Loucy (cell line): ENCODE results near the gene LY6G6C.

ENCODE experiments used
- H2AFZ ChIP-seq: fragments of 200-600 bp; sonication (generic); 2 replicates; pipeline ENCODE4 v1.6.0; 2016; ENCODE audit warnings: antibody characterized with exemption, mild to moderate bottlenecking, low read length, moderate library complexity
- H3F3A ChIP-seq: fragments of 200-600 bp; 2 replicates; pipeline ENCODE4 v1.6.0; 2016; ENCODE audit warnings: antibody characterized with exemption, low read depth, mild to moderate bottlenecking
- H3K27me3 ChIP-seq: fragments of 200-600 bp; sonication (generic); 2 replicates; pipeline ENCODE4 v1.6.1; 2014; ENCODE audit warnings: low read length, mild to moderate bottlenecking; ENCODE audit not compliant: insufficient read depth, poor library complexity, severe bottlenecking
- H3K36me3 ChIP-seq: fragments of 200-600 bp; sonication (generic); 2 replicates; pipeline ENCODE4 v1.6.1; 2016; ENCODE audit warnings: low read length; ENCODE audit not compliant: insufficient read depth
- H3K4me1 ChIP-seq: fragments of 200-600 bp; sonication (generic); 2 replicates; pipeline ENCODE4 v1.5.1; 2014; ENCODE audit warnings: low read length, mild to moderate bottlenecking; ENCODE audit not compliant: insufficient read depth, poor library complexity, severe bottlenecking
- H3K4me2 ChIP-seq: fragments of 200-600 bp; sonication (generic); 2 replicates; pipeline ENCODE4 v1.6.0; 2014; ENCODE audit warnings: antibody characterized with exemption, low read length, low read depth, mild to moderate bottlenecking; ENCODE audit not compliant: poor library complexity, severe bottlenecking
- H3K4me3 ChIP-seq: fragments of 200-600 bp; sonication (generic); 2 replicates; pipeline ENCODE4 v1.5.1; 2014; ENCODE audit warnings: low read length, mild to moderate bottlenecking, mixed read lengths; ENCODE audit not compliant: poor library complexity, severe bottlenecking
- H3K79me2 ChIP-seq: fragments of 200-600 bp; sonication (generic); 2 replicates; pipeline ENCODE4 v1.6.1; 2014; ENCODE audit warnings: low read length; ENCODE audit not compliant: insufficient read depth
- H3K9ac ChIP-seq: fragments of 200-600 bp; sonication (generic); 2 replicates; pipeline ENCODE4 v1.6.0; 2014; ENCODE audit warnings: mild to moderate bottlenecking, low read depth, low read length, moderate library complexity; ENCODE audit not compliant: poor library complexity, severe bottlenecking
- H3K9me2 ChIP-seq: fragments of 200-600 bp; sonication (generic); replicated peaks from 2 replicates; pipeline ENCODE4 v1.6.1; 2016; ENCODE audit warnings: low read depth, low read length, mixed read lengths
- H3K9me3 ChIP-seq: fragments of 200-600 bp; sonication (generic); 2 replicates; pipeline ENCODE4 v1.6.1; 2014; ENCODE audit warnings: mild to moderate bottlenecking, antibody characterized with exemption, low read length, low read depth; ENCODE audit not compliant: insufficient read depth
- H4K20me1 ChIP-seq: fragments of 200-600 bp; sonication (generic); 2 replicates; pipeline ENCODE4 v1.6.0; 2014; ENCODE audit warnings: antibody characterized with exemption, low read length, mild to moderate bottlenecking; ENCODE audit not compliant: insufficient read depth, poor library complexity, severe bottlenecking
- CTCF ChIP-seq: fragments of 200-600 bp; sonication (generic); conservative IDR thresholded peaks from 2 replicates; pipeline ENCODE4 v1.5.1; 2014; ENCODE audit warnings: mild to moderate bottlenecking, antibody characterized with exemption, low read length
- EZH2phosphoT487 ChIP-seq: fragments of 200-600 bp; IDR thresholded peaks from 2 replicates; pipeline ENCODE4 v1.6.1; 2018; ENCODE audit warnings: antibody characterized with exemption, mild to moderate bottlenecking, moderate library complexity, borderline replicate concordance

The LY6G6C gene

GRCh38 chr6:31765559-31765909, 44.0 kb upstream of the LY6G6C start:
- Histone ChIP-seq H2AFZ (no peak overlapping the region), H3F3A (no peaks in the 10 kb centered on the region), H3K9ac (no peak overlapping the region), H3K9me2 (no peaks in the 10 kb centered on the region), H3K36me3 (no peaks in the 10 kb centered on the region), H3K79me2 (no peaks in the 10 kb centered on the region), H4K20me1 (no peaks in the 10 kb centered on the region), H3K4me2 (no peak overlapping the region), H3K9me3 (no peaks in the 10 kb centered on the region), H3K4me3 (no peak overlapping the region), H3K27me3 (no peaks in the 10 kb centered on the region), H3K4me1 (peaks cover 3% of the 10 kb centered on the region)
- TF ChIP-seq CTCF (no peak), EZH2phosphoT487 (no peak)

- no peak overlapping the region for H2AFZ ChIP-seq
- H3K36me3 ChIP-seq, result no peaks in the 10 kb centered on the region
- no peak overlapping the region for H3K4me2 ChIP-seq
These were observed 42.7 kb upstream of the LY6G6C start for GRCh38 chr6:31764198-31764597.

GRCh38 chr6:31763619-31763940, 42.0 kb upstream of the LY6G6C start:
- no peaks in the 10 kb centered on the region for H3F3A ChIP-seq
- H3K4me3 ChIP-seq, result no peak overlapping the region
- no peak for TF ChIP-seq EZH2phosphoT487
- TF ChIP-seq CTCF, result no peak
- no peaks in the 10 kb centered on the region for H3K9me3 ChIP-seq
- H3K27me3 ChIP-seq, result no peaks in the 10 kb centered on the region
- H3K4me2 ChIP-seq, result no peak overlapping the region
- peaks cover 12% of the 10 kb centered on the region for H3K4me1 ChIP-seq
- H3K9ac ChIP-seq, result no peak overlapping the region
- H4K20me1 ChIP-seq, result no peaks in the 10 kb centered on the region
- H2AFZ ChIP-seq, result no peak overlapping the region
- no peaks in the 10 kb centered on the region for H3K9me2 ChIP-seq
- no peaks in the 10 kb centered on the region for H3K36me3 ChIP-seq
- no peaks in the 10 kb centered on the region for H3K79me2 ChIP-seq

More at GRCh38 chr6:31764198-31764597, 42.7 kb upstream of the LY6G6C start:
- Histone ChIP-seq H4K20me1 (no peaks in the 10 kb centered on the region), H3K9me2 (no peaks in the 10 kb centered on the region), H3K9ac (no peak overlapping the region), H3K27me3 (no peaks in the 10 kb centered on the region), H3K4me3 (no peak overlapping the region), H3F3A (no peaks in the 10 kb centered on the region), H3K9me3 (no peaks in the 10 kb centered on the region), H3K4me1 (peaks cover 6% of the 10 kb centered on the region), H3K79me2 (no peaks in the 10 kb centered on the region)
- no peak for TF ChIP-seq CTCF
- TF ChIP-seq EZH2phosphoT487, result no peak
